GM10847 (cell line): ENCODE measurements around the gene AKR7A3.
"Not testable (repeated sequence)": the region's sequence is repeated elsewhere in the genome, so short reads cannot be mapped to it uniquely, and the experiment has no call there.

ENCODE experiments used
- POLR2A ChIP-seq: IDR thresholded peaks from 2 replicates; pipeline ENCODE4 v1.6.1; 2011; ENCODE audit not compliant: insufficient read length; ENCODE audit errors: extremely low read depth

The AKR7A3 gene

GRCh38 chr1:19288324-19289241 is at the start of gene AKR7A3:
Gene AKR7A3 (minus strand): TSS chr1:19288770. CDS start chr1:19288709, 61 bp downstream.
- TF ChIP-seq POLR2A = not testable (repeated sequence)

- TF ChIP-seq POLR2A = no peak
These were observed 49.8 kb upstream of the AKR7A3 start for GRCh38 chr1:19338323-19338762.

DNA sequence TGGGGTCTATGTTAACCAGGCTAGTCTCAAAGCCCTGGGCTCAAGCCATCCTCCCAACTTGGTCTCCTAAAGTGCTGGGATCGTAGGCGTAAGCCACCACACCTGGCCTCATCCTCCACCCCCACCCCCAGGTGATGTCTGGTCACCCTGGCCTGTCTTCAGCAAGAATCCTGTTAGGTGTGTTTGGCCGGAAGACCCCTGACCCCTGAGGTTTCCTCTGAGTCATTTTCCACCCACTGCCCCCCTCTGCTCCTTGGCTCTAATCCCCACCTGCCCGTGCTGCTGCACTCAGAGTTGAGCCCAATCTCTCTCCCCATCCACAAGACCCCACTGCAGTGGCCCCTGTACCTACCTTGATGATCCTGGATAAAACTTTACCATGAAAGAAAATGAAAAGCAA is 48.7 kb upstream of the AKR7A3 start:
- TF ChIP-seq POLR2A = no peak

GRCh38 chr1:19336543-19336942 is 48.0 kb upstream of the AKR7A3 start:
- TF ChIP-seq POLR2A = no peak

DNA sequence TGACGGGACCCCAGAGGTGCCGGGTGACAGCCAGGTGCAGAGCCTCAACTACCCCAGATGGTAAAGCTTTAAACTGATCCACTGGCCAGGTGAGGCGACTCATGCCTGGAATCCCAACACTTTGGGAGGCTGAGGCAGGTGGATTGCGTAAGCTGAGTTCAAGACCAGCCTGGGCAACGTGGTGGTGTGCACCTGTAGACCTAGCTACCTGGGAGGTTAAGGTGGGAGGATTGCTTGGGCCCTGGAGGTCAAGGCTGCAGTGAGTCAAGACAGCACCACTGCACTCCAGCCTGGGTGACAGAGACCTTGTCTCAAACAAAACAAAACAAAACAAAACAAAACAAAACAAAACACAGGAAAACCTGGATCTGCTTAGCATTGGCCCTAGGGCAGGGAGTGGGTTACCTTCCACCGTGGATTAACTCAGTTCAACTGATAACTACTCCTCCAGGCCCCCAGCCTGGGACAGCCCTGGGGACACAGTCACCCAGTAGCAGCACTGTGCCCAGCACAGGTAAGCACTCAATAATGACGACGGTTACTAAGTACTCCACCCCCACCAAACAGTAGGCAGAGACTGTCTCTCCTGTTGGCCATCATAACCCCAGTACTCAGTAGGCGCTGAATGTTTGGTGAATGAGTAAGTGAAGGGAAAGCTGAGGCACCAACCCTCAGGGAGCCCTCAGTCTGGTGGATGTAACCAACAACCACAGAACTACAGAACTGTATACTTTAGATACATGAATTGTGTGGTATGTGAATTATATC is 45.2 kb upstream of the AKR7A3 start:
- TF ChIP-seq POLR2A = no peak

DNA sequence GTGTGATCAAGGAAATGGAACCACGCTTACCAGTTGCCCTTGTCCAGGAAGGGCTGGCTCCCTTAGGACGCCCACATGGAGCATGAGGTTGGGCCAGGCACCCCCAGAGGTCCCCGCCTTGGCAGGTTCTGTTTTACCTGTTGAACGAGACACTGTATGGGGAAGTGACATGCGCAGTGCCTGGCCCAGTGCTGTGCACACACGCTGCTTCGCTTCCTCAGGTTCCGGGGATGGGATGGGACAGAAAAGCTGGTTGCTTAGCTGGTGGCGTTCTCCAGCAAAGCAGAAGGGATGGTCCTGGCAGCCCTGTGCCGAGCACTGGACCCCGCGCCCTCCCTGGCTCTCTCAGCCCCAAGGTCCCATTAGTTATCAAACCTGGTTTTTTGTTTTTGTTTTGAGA is 44.3 kb upstream of the AKR7A3 start:
- TF ChIP-seq POLR2A = no peak

- no peak for TF ChIP-seq POLR2A
These were observed 42.8 kb upstream of the AKR7A3 start for GRCh38 chr1:19331262-19331878.

DNA sequence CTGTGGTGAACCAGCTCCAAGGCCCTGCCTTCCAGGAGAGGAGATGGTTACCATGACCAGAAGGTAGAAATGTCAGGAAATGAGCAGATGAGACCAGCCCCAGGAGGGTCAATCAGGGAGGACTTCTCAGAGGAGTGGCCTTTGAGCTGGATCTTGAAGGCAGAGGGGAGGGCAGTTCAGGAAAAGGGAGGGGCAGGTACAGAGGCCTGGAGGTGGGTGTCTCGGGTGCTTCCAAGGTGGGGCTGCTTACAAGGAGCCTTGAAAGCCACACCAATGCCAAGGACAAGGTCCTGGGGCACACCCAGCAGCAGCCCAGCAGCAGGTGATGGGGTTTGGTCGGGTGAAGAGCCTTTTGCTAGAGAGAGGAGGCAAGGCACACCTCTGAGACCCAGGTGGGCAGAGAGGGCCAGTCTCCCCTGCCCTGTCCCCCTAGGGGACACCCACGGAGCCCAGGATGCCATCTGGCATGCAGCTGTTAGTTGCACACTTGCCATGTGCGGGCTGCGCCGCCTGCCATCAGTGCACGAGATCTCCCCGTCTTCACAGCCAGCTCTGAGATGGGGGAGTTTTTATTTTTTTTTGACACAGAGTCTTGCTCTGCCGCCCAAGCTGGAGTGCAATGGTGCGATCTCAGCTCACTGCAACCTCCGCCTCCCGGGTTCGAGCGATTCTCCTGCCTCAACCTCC is 42.0 kb upstream of the AKR7A3 start:
- TF ChIP-seq POLR2A = no peak

GRCh38 chr1:19329611-19330010 is 41.0 kb upstream of the AKR7A3 start:
- TF ChIP-seq POLR2A = no peak

DNA sequence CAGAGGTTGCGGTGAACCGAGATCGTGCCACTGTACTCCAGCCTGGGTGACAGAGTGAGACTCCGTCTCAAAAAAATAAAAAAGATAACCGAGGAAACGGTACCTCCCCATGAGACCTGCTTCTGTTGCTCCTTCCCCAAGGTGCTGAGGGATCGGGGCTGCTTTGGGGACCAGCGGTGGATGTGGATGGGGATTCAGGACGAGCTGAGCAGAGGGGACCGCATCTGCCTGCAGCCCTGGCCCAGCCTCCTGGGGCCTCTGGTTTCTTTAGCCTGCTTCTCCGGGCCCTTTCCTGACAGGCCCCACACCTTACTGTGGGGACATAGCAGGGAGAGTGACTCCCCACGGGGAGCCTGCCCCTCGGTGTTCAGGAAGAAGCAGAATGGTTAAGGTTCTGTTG is 40.6 kb upstream of the AKR7A3 start:
- no peak for TF ChIP-seq POLR2A

DNA sequence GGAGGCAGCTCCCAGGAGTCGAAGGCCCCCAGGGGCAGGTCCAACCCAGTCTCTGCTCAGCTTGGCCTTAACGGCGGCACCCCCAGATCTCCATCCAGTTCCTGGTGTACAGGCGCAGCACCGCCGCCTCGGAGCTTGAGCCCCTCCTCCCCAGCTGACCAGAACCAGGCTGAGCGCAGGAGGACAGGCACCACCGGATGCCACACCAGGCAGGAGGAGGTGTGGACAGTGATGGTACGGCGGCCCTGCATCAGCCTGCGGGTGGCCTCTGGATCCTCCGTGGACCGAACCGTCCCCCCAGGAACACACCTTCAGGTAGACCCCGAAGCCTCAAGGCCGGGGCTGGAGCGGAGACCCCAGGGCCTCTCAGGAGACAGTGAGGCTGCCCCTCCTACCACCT is 39.9 kb upstream of the AKR7A3 start:
- TF ChIP-seq POLR2A = no peak

DNA sequence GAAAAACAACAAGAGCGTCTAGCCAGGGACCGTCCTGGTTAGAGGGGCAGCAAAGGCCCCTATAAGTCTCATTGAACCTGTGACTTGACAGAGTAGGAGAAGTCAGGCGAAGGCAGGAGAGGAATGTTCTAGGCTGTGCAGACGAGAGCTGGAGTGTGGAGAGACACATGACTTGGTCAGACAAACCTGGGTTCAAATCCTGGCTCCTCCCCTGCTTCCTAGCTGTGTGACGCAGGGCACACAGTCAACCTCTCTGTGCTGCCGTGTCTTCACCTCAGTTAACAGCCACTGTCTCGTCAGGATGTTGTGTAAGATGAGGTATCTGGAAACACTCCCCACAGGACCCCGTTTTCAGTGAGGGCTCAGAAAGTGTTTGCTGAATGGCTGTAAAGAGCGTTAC is 39.2 kb upstream of the AKR7A3 start:
- TF ChIP-seq POLR2A = no peak

- TF ChIP-seq POLR2A = no peak
These were observed 38.7 kb upstream of the AKR7A3 start for GRCh38 chr1:19327301-19327700.

DNA sequence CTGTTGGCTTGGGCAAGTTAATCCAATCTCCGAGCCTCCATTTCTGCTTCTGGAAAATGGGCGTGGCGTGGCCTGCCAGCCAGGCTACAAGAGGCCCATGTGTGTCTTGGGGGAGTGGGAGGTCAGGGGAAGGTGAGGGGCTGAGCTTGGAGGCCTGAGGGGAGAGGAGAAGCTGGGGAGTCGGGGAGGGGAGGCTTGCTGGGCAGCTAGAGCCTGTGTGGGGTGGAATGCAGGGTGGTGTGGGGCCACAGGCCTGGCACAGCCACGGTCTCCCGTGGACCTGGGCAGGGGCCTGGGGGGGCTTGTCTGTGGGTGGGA is 38.1 kb upstream of the AKR7A3 start:
- no peak for TF ChIP-seq POLR2A
